Hepatocyte (in vitro differentiated cells): ENCODE measurements around the gene SCP2D1. TPM values are rescaled to one million over a fixed set of nuclear protein-coding genes. Genes with fewer than 3 reads are reported as not detected.

Experiments used
- DNase-seq: peaks from one replicate; pipeline ENCODE4 v3.0.0-alpha.2; 2016; ENCODE audit warnings: low spot score
- H2AFZ ChIP-seq: fragments of 200-600 bp; sonication (generic); 2 replicates; pipeline ENCODE4 v1.6.0; 2016; ENCODE audit warnings: antibody characterized with exemption, mild to moderate bottlenecking
- H3K27ac ChIP-seq: fragments of 200-600 bp; sonication (generic); 2 replicates; pipeline ENCODE4 v1.5.1; 2016; ENCODE audit warnings: mild to moderate bottlenecking
- H3K27me3 ChIP-seq: fragments of 200-600 bp; sonication (generic); 2 replicates; pipeline ENCODE4 v1.6.1; 2016
- H3K36me3 ChIP-seq: fragments of 200-600 bp; sonication (generic); replicated peaks from 2 replicates; pipeline ENCODE4 v1.5.1; 2016; ENCODE audit warnings: low read depth; ENCODE audit not compliant: insufficient read depth
- H3K4me1 ChIP-seq: fragments of 200-600 bp; sonication (generic); 2 replicates; pipeline ENCODE4 v1.5.1; 2016; ENCODE audit warnings: mild to moderate bottlenecking, moderate library complexity; ENCODE audit not compliant: insufficient read depth
- H3K4me2 ChIP-seq: fragments of 200-600 bp; sonication (generic); 2 replicates; pipeline ENCODE4 v1.6.0; 2016
- H3K4me3 ChIP-seq: fragments of 200-600 bp; sonication (generic); 2 replicates; pipeline ENCODE4 v1.5.1; 2016; ENCODE audit warnings: mild to moderate bottlenecking
- H3K79me2 ChIP-seq: fragments of 200-600 bp; sonication (generic); 2 replicates; pipeline ENCODE4 v1.6.0; 2017; ENCODE audit warnings: mild to moderate bottlenecking
- H3K9me2 ChIP-seq: fragments of 200-600 bp; sonication (generic); replicated peaks from 2 replicates; pipeline ENCODE4 v1.6.0; 2017; ENCODE audit warnings: mild to moderate bottlenecking; ENCODE audit not compliant: insufficient read depth
- H3K9me3 ChIP-seq: fragments of 200-600 bp; sonication (generic); 2 replicates; pipeline ENCODE4 v1.5.1; 2016; ENCODE audit warnings: low read depth, mild to moderate bottlenecking
- H4K20me1 ChIP-seq: fragments of 200-600 bp; sonication (generic); 2 replicates; pipeline ENCODE4 v1.6.0; 2016; ENCODE audit warnings: mild to moderate bottlenecking; ENCODE audit not compliant: insufficient read depth, poor library complexity, severe bottlenecking
- EZH2 ChIP-seq: fragments of 200-600 bp; sonication (generic); IDR thresholded peaks from 2 replicates; pipeline ENCODE4 v1.6.1; 2016; ENCODE audit warnings: antibody characterized with exemption, mild to moderate bottlenecking, borderline replicate concordance
- EZH2phosphoT487 ChIP-seq: fragments of 200-600 bp; sonication (generic); IDR thresholded peaks from one replicate; pipeline ENCODE4 v1.6.1; 2018; ENCODE audit warnings: antibody characterized with exemption, mild to moderate bottlenecking, low read depth, moderate library complexity; ENCODE audit not compliant: unreplicated experiment, severe bottlenecking
- WGBS: methylation state at CpG from one replicate; pipeline ENCODE4 v1.1.6; 2016; ENCODE audit warnings: low lambda C conversion rate; ENCODE audit errors: missing lambda C conversion rate; 5-methylcytosine and 5-hydroxymethylcytosine counted together
- polyA plus RNA-seq: library from polyadenylated mRNA; unstranded; fragments of >200 nt; fragmentation: Nextera tagmentation; extraction: Ambion mirVana; gene quantifications from 2 replicates; pipeline ENCODE4 v1.2.1, GENCODE V29; 2016
- total RNA-seq: library from RNA; depleted of rRNA; stranded (reverse); fragments of >200 nt; gene quantifications from 2 replicates; pipeline ENCODE4 v1.2.3, GENCODE V29; 2014
- TF ChIP-seq, protein P1 (sequence below): fragments of 200-600 bp; sonication (generic); IDR thresholded peaks from 2 replicates; pipeline ENCODE4 v1.5.1; 2016; ENCODE audit warnings: antibody characterized with exemption, mild to moderate bottlenecking; ENCODE audit not compliant: poor library complexity

The SCP2D1 gene
- total and polyA plus RNA-seq, 2 experiments from 2014 or later = not detected

DNA sequence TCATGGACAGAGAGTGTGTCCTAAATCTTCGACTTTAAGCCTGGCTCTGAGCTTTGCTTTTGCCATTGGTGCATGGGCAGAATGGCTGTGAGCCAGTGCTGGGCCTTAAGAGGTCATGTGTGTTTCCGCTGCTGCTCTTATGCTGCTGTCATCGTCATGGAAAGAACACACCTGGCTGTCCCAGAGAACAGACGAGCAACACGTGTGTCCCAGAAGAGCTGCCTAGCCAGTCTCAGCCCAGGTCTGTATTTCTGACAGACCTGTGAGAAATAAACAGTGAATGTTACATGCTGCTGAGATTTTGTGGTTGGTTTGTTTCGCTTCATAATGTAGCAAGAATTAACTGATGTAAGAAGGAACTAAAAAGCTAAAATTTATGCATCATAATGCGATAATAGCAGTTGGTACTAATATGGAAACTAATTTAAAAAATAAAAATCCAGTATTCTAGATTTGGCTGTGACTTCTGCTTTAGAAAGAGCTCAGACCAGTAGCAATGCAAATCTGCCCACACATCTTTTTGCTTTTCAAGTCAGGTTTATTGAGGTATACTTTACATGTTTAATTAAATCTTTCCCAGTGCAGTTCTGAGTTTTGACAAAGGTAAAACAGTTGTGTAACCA is 11.5 kb upstream of the SCP2D1 start:
- Histone ChIP-seq H2AFZ (no peak overlapping the region), H3K36me3 (no peaks in the 10 kb centered on the region), H3K4me1 (no peaks in the 10 kb centered on the region), H3K4me2 (no peak overlapping the region), H3K9me3 (no peaks in the 10 kb centered on the region), H3K27me3 (no peaks in the 10 kb centered on the region), H3K4me3 (no peak overlapping the region), H3K27ac (no peak overlapping the region), H3K79me2 (no peaks in the 10 kb centered on the region), H4K20me1 (no peaks in the 10 kb centered on the region), H3K9me2 (no peaks in the 10 kb centered on the region)
- TF ChIP-seq EZH2 (no peak), EZH2phosphoT487 (no peak)
- TF ChIP-seq, protein P1, sequence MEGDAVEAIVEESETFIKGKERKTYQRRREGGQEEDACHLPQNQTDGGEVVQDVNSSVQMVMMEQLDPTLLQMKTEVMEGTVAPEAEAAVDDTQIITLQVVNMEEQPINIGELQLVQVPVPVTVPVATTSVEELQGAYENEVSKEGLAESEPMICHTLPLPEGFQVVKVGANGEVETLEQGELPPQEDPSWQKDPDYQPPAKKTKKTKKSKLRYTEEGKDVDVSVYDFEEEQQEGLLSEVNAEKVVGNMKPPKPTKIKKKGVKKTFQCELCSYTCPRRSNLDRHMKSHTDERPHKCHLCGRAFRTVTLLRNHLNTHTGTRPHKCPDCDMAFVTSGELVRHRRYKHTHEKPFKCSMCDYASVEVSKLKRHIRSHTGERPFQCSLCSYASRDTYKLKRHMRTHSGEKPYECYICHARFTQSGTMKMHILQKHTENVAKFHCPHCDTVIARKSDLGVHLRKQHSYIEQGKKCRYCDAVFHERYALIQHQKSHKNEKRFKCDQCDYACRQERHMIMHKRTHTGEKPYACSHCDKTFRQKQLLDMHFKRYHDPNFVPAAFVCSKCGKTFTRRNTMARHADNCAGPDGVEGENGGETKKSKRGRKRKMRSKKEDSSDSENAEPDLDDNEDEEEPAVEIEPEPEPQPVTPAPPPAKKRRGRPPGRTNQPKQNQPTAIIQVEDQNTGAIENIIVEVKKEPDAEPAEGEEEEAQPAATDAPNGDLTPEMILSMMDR = no peak
- DNase-seq = no peak
- WGBS = 86% methylated on average over 7 of the region's 7 CpGs

- Histone ChIP-seq H3K27me3 (no peaks in the 10 kb centered on the region), H4K20me1 (no peaks in the 10 kb centered on the region), H3K9me3 (no peaks in the 10 kb centered on the region), H2AFZ (no peak overlapping the region), H3K36me3 (no peaks in the 10 kb centered on the region), H3K4me3 (no peak overlapping the region), H3K79me2 (no peaks in the 10 kb centered on the region), H3K4me2 (no peak overlapping the region), H3K27ac (no peak overlapping the region), H3K4me1 (no peaks in the 10 kb centered on the region), H3K9me2 (no peaks in the 10 kb centered on the region)
- WGBS = 53% methylated on average over 4 of the region's 4 CpGs
- TF ChIP-seq, protein P1 = no peak
- no peak for TF ChIP-seq EZH2
- TF ChIP-seq EZH2phosphoT487 = no peak
- peak; percentile 13 for DNase-seq
Measured at GRCh38 chr20:18805881-18806280, 7.7 kb upstream of the SCP2D1 start.

DNA sequence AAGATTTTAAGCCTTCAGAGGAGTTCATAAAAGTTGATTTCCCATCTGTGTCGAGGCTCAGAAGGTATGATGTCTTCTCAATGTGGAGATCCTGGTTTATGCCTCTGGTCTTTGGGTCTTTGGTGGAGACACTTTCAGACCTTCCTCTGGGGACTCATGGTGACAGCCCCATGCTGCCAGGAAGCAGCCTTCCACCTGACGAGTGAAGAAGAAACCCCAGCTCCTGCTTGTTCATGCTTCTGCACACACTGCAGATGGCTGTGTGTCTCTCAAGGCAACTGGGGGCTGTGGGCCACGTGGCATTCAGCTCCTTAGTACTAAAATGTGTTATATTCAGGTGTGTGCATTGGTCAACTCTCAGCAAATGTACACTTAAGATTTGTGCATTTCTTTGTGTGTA is 4.9 kb upstream of the SCP2D1 start:
- Histone ChIP-seq H3K4me2 (no peak overlapping the region), H4K20me1 (no peaks in the 10 kb centered on the region), H3K9me3 (no peaks in the 10 kb centered on the region), H3K4me1 (no peaks in the 10 kb centered on the region), H3K27ac (no peak overlapping the region), H2AFZ (no peak overlapping the region), H3K9me2 (no peaks in the 10 kb centered on the region), H3K36me3 (no peaks in the 10 kb centered on the region), H3K4me3 (no peak overlapping the region), H3K79me2 (no peaks in the 10 kb centered on the region), H3K27me3 (no peaks in the 10 kb centered on the region)
- no peak for DNase-seq
- no peak for TF ChIP-seq EZH2phosphoT487
- TF ChIP-seq, protein P1 = no peak
- no peak for TF ChIP-seq EZH2
- 56% methylated on average over 3 of the region's 3 CpGs for WGBS

GRCh38 chr20:18811186-18811585 is 2.4 kb upstream of the SCP2D1 start:
- WGBS = 86% methylated on average over 6 of the region's 6 CpGs
- Histone ChIP-seq H3K4me3 (no peak overlapping the region), H3K9me3 (no peaks in the 10 kb centered on the region), H3K27ac (no peak overlapping the region), H3K4me2 (no peak overlapping the region), H4K20me1 (no peaks in the 10 kb centered on the region), H3K4me1 (no peaks in the 10 kb centered on the region), H3K27me3 (no peaks in the 10 kb centered on the region), H2AFZ (no peak overlapping the region), H3K36me3 (no peaks in the 10 kb centered on the region), H3K9me2 (no peaks in the 10 kb centered on the region), H3K79me2 (no peaks in the 10 kb centered on the region)
- DNase-seq = no peak
- no peak for TF ChIP-seq EZH2
- TF ChIP-seq, protein P1 = no peak
- TF ChIP-seq EZH2phosphoT487 = no peak
